CD8-positive, alpha-beta memory T cell (primary cell): ENCODE results near the gene GFM2. TPM values are rescaled to one million over a fixed set of nuclear protein-coding genes. Genes with fewer than 3 reads are reported as not detected.
"Not testable (repeated sequence)": the region's sequence is repeated elsewhere in the genome, so short reads cannot be mapped to it uniquely, and the experiment has no call there.

Experiments
- CTCF ChIA-PET: fragments of 350-600 bp; sonication (Branson Sonifier 250); formaldehyde crosslinking; loops from one replicate; lab custom pipeline; 2021; ENCODE audit warnings: antibody characterized with exemption; lab: Charles Lee
- POLR2A ChIA-PET: fragments of 350-600 bp; sonication (Branson Sonifier 250); formaldehyde crosslinking; loops from one replicate; lab custom pipeline; 2021; ENCODE audit warnings: antibody characterized with exemption; lab: Charles Lee
- DNase-seq, 5 donors: peaks; one replicate each; pipeline versions ENCODE4 v3.0.0 to v3.0.0-alpha.2; 2020 to 2022; ENCODE audit warnings: mixed read lengths in 1 of 5
- H3K27ac ChIP-seq: one replicate; pipeline ENCODE4 v1.7.0; 2013; ENCODE audit warnings: low read depth, mild to moderate bottlenecking, low read length, moderate library complexity
- H3K27me3 ChIP-seq: 2 replicates; pipeline ENCODE4 v1.7.0; 2013; ENCODE audit warnings: low read length, mild to moderate bottlenecking; ENCODE audit not compliant: insufficient read depth, poor library complexity, severe bottlenecking
- H3K36me3 ChIP-seq: 2 replicates; pipeline ENCODE4 v1.7.0; 2013; ENCODE audit warnings: mild to moderate bottlenecking, low read length, moderate library complexity; ENCODE audit not compliant: insufficient read depth
- H3K4me1 ChIP-seq: 2 replicates; pipeline ENCODE4 v1.7.0; 2013; ENCODE audit warnings: mild to moderate bottlenecking, low read length, moderate library complexity; ENCODE audit not compliant: insufficient read depth
- H3K4me3 ChIP-seq: 2 replicates; pipeline ENCODE4 v1.7.0; 2013; ENCODE audit warnings: mild to moderate bottlenecking, low read length
- H3K9me3 ChIP-seq: 2 replicates; pipeline ENCODE4 v1.7.0; 2013; ENCODE audit warnings: mild to moderate bottlenecking, low read length
- H3K27ac Mint-ChIP-seq, 8 donors: one replicate each; pipeline ENCODE4 v1.8.0; 2020 to 2021; ENCODE audit warnings: mixed read lengths in 8 of 8, mild to moderate bottlenecking in 6 of 8, inconsistent platforms in 3 of 8, moderate library complexity in 3 of 8
- H3K27me3 Mint-ChIP-seq, 2 donors: one replicate each; pipeline ENCODE4 v1.8.0; 2020 to 2021; ENCODE audit warnings: mixed read lengths in 2 of 2, mild to moderate bottlenecking in 1 of 2, moderate library complexity in 1 of 2
- H3K36me3 Mint-ChIP-seq, 3 donors: one replicate each; pipeline ENCODE4 v1.8.0; 2020 to 2021; ENCODE audit warnings: mixed read lengths in 3 of 3, inconsistent platforms in 1 of 3, mild to moderate bottlenecking in 1 of 3
- H3K4me1 Mint-ChIP-seq, 3 donors: one replicate each; pipeline ENCODE4 v1.8.0; 2020 to 2021; ENCODE audit warnings: mixed read lengths in 3 of 3, inconsistent platforms in 1 of 3, mild to moderate bottlenecking in 1 of 3
- H3K4me3 Mint-ChIP-seq, 7 donors: one replicate each; pipeline ENCODE4 v1.8.0; 2020 to 2021; ENCODE audit warnings: mixed read lengths in 7 of 7, mild to moderate bottlenecking in 6 of 7, moderate library complexity in 4 of 7, inconsistent platforms in 2 of 7
- H3K9me3 Mint-ChIP-seq, 5 donors: one replicate each; pipeline ENCODE4 v1.8.0; 2020 to 2022; ENCODE audit warnings: mixed read lengths in 5 of 5, mild to moderate bottlenecking in 3 of 5, moderate library complexity in 2 of 5, inconsistent platforms in 1 of 5
- polyA plus RNA-seq: library from polyadenylated mRNA; unstranded; fragments of 300-500 nt; fragmentation: Illumina TruSeq; gene quantifications from one replicate; pipeline ENCODE4 v1.2.3, GENCODE V29; 2021
- total RNA-seq, 2 experiments: library from RNA; stranded (reverse); gene quantifications; one replicate each; pipeline ENCODE4 v1.2.3, GENCODE V29; 2021

The GFM2 gene
- total and polyA plus RNA-seq, 3 experiments from 2014 or later, result 9.1 to 33.9 (median 33.2) TPM

GRCh38 chr5:74762599-74762998 lies 4.3 kb downstream of the GFM2 start:
- Histone ChIP-seq H3K9me3 (no peaks in the 10 kb centered on the region), H3K4me3 (no peak overlapping the region), H3K4me1 (peaks cover 23% of the 10 kb centered on the region), H3K27me3 (no peaks in the 10 kb centered on the region), H3K36me3 (peaks cover 4% of the 10 kb centered on the region), H3K27ac (no peak overlapping the region)
- DNase-seq, result no peak
- CTCF ChIA-PET, result interaction anchor here (1.2 to 1.9 kb wide), 2 partner anchors 16 to 474 kb away, joined by 4 read pairs; partner anchors contain the start of gene ANKRD31
- peak overlapping the region in 1 of 7 donors; percentile 29 for H3K4me3 Mint-ChIP-seq
- POLR2A ChIA-PET, result no interaction called here
- H3K27me3 Mint-ChIP-seq, result no peaks in the 10 kb centered on the region
- H3K36me3 Mint-ChIP-seq, result peaks cover 0 to 61% (median 8%) of the 10 kb centered on the region in 3 donors
- H3K27ac Mint-ChIP-seq, result peak overlapping the region in 2 of 8 donors; percentile 2 to 33
- H3K9me3 Mint-ChIP-seq, result no peaks in the 10 kb centered on the region
- H3K4me1 Mint-ChIP-seq, result peaks cover 35 to 56% (median 52%) of the 10 kb centered on the region in 3 donors

GRCh38 chr5:74761241-74761640 lies 5.7 kb downstream of the GFM2 start:
- no peak overlapping the region for H3K27ac Mint-ChIP-seq
- ChIA-PET CTCF (interaction anchor here (1.1 kb wide), 1 partner anchor 174 kb away, joined by 3 read pairs; no protein-coding TSS in a partner anchor), POLR2A (interaction anchor here (0.6 to 0.8 kb wide), 2 partner anchors 10 to 11 kb away, joined by 3 read pairs; no protein-coding TSS in a partner anchor)
- Histone ChIP-seq H3K27ac (no peak overlapping the region), H3K4me1 (peaks cover 22% of the 10 kb centered on the region), H3K27me3 (no peaks in the 10 kb centered on the region), H3K4me3 (no peak overlapping the region), H3K9me3 (no peaks in the 10 kb centered on the region), H3K36me3 (peaks cover 8% of the 10 kb centered on the region)
- H3K4me3 Mint-ChIP-seq, result peak overlapping the region in 1 of 7 donors; percentile 65
- no peak for DNase-seq
- peaks cover 7 to 59% (median 17%) of the 10 kb centered on the region in 3 donors for H3K36me3 Mint-ChIP-seq
- H3K4me1 Mint-ChIP-seq, result peaks cover 25 to 48% (median 46%) of the 10 kb centered on the region in 3 donors
- peaks cover 0 to 4% (median 0%) of the 10 kb centered on the region in 5 donors for H3K9me3 Mint-ChIP-seq
- no peaks in the 10 kb centered on the region for H3K27me3 Mint-ChIP-seq

DNA sequence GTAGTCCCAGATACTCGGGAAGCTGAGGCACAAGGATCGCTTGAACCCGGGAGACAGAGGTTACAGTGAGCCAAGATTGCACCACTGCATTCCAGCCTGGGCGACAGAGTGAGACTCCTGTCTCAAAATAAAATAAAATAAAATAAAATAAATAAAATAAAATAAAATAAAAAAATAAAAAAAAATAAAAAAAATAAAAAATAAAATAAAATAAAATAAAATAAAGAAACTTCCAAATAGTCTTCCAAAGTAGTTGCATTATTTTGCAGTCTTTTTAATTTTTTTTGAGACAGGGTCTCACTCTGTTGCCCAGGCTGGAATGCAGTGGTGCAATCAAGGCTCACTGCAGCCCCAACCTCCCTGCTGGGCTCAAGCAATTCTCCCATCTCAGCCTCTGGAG lies 18.2 kb downstream of the GFM2 start:
- H3K36me3 Mint-ChIP-seq, result peaks cover 18 to 80% (median 38%) of the 10 kb centered on the region in 3 donors
- H3K9me3 Mint-ChIP-seq, POLR2A ChIA-PET: not testable (repeated sequence)

GRCh38 chr5:74738406-74738805 lies 28.5 kb downstream of the GFM2 start:
- Mint-ChIP-seq H3K27ac (peak overlapping the region in 1 of 8 donors; percentile 36), H3K9me3 (no peaks in the 10 kb centered on the region), H3K4me1 (no peaks in the 10 kb centered on the region), H3K27me3 (no peaks in the 10 kb centered on the region), H3K36me3 (peaks cover 0 to 80% (median 26%) of the 10 kb centered on the region in 3 donors), H3K4me3 (no peak overlapping the region)
- H3K4me1 ChIP-seq, result no peaks in the 10 kb centered on the region
- CTCF ChIA-PET, result no interaction called here
- POLR2A ChIA-PET, result interaction anchor here (0.5 kb wide), 1 partner anchor 41 kb away, joined by 4 read pairs; no protein-coding TSS in a partner anchor
- no peak overlapping the region for H3K27ac ChIP-seq
- no peak for DNase-seq
- peaks cover 31% of the 10 kb centered on the region for H3K36me3 ChIP-seq
- H3K4me3 ChIP-seq, result no peak overlapping the region
- H3K9me3 ChIP-seq, result no peaks in the 10 kb centered on the region
- no peaks in the 10 kb centered on the region for H3K27me3 ChIP-seq

More for the DNA sequence above, 18.2 kb downstream of the GFM2 start:
- CTCF ChIA-PET, H3K9me3 ChIP-seq, H3K27me3 Mint-ChIP-seq, H3K27ac ChIP-seq, H3K4me3 Mint-ChIP-seq, H3K4me3 ChIP-seq, H3K27ac Mint-ChIP-seq, H3K27me3 ChIP-seq, DNase-seq, H3K4me1 ChIP-seq: not testable (repeated sequence)
- H3K4me1 Mint-ChIP-seq, result peaks cover 6 to 10% (median 6%) of the 10 kb centered on the region in 3 donors
- peaks cover 32% of the 10 kb centered on the region for H3K36me3 ChIP-seq

- Mint-ChIP-seq H3K27me3 (no peaks in the 10 kb centered on the region), H3K4me3 (no peak overlapping the region), H3K27ac (peak overlapping the region in 3 of 8 donors; percentile 9 to 57 (median 42)), H3K9me3 (no peaks in the 10 kb centered on the region), H3K4me1 (no peaks in the 10 kb centered on the region), H3K36me3 (peaks cover 0 to 82% (median 26%) of the 10 kb centered on the region in 3 donors)
- Histone ChIP-seq H3K9me3 (no peaks in the 10 kb centered on the region), H3K27me3 (no peaks in the 10 kb centered on the region), H3K4me3 (no peak overlapping the region), H3K27ac (no peak overlapping the region), H3K36me3 (peaks cover 25% of the 10 kb centered on the region), H3K4me1 (no peaks in the 10 kb centered on the region)
- ChIA-PET POLR2A (no interaction called here), CTCF (no interaction called here)
- no peak for DNase-seq
Measured at GRCh38 chr5:74736759-74737158, 30.2 kb downstream of the GFM2 start.

DNA sequence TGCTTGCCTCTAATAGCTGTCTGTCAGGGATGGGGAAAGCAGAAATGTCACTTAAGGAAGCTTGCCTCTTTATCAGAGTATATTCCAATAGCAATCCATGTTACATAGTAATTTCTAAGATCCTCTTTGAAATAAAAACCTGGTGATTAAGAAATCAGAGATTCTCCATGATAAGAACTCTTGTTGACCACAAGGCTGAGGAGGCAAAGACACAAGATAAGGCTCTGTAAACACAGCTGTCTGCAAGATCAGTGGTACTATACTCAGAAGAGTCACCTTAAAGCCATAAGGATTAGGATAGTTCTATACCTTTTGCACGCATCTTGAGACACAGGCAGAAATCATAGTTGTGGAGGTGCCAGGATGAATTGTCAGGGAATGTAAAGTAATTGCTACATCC lies 41.6 kb downstream of the GFM2 start:
- CTCF ChIA-PET, result no interaction called here
- Mint-ChIP-seq H3K4me1 (no peaks in the 10 kb centered on the region), H3K9me3 (no peaks in the 10 kb centered on the region), H3K4me3 (no peak overlapping the region), H3K27me3 (no peaks in the 10 kb centered on the region), H3K36me3 (peaks cover 3 to 76% (median 22%) of the 10 kb centered on the region in 3 donors), H3K27ac (peak overlapping the region in 4 of 8 donors; percentile 16 to 24 (median 18))
- no peaks in the 10 kb centered on the region for H3K27me3 ChIP-seq
- H3K9me3 ChIP-seq, result no peaks in the 10 kb centered on the region
- H3K27ac ChIP-seq, result no peak overlapping the region
- H3K4me3 ChIP-seq, result no peak overlapping the region
- DNase-seq, result no peak
- H3K4me1 ChIP-seq, result no peaks in the 10 kb centered on the region
- H3K36me3 ChIP-seq, result peaks cover 17% of the 10 kb centered on the region
- POLR2A ChIA-PET, result no interaction called here

DNA sequence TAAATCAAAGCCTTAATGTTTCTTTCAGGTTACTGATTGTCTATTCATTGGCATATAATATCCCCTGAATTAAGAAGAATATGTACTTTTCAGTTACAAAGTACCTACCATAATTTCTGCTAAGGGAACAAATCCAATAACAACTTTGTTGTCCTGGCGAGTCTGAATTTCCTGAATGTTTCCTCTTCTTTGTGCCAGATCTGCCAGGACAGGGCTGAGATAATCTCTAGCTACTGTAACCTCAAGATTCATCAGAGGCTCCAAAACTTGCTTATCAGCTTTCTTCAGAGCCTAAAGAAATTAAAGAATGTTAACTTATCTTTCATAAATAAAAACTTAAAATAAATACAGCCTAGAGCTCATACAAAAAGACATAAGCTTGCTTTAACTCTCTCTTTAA lies 44.6 kb downstream of the GFM2 start:
- no peaks in the 10 kb centered on the region for H3K9me3 ChIP-seq
- no peak overlapping the region for H3K4me3 ChIP-seq
- H3K27ac Mint-ChIP-seq, result peak overlapping the region in 1 of 8 donors; percentile 36
- H3K27ac ChIP-seq, result no peak overlapping the region
- peaks cover 26% of the 10 kb centered on the region for H3K36me3 ChIP-seq
- no peaks in the 10 kb centered on the region for H3K9me3 Mint-ChIP-seq
- no peak for DNase-seq
- no peaks in the 10 kb centered on the region for H3K4me1 Mint-ChIP-seq
- no peaks in the 10 kb centered on the region for H3K27me3 ChIP-seq
- CTCF ChIA-PET, result no interaction called here
- H3K4me1 ChIP-seq, result no peaks in the 10 kb centered on the region
- no peaks in the 10 kb centered on the region for H3K27me3 Mint-ChIP-seq
- peaks cover 3 to 82% (median 32%) of the 10 kb centered on the region in 3 donors for H3K36me3 Mint-ChIP-seq
- H3K4me3 Mint-ChIP-seq, result no peak overlapping the region
- POLR2A ChIA-PET, result no interaction called here

GRCh38 chr5:74717596-74717995 lies 49.3 kb downstream of the GFM2 start:
- no peak for DNase-seq
- H3K27ac ChIP-seq, result no peak overlapping the region
- no peak overlapping the region for H3K4me3 Mint-ChIP-seq
- H3K27me3 ChIP-seq, result no peaks in the 10 kb centered on the region
- H3K27me3 Mint-ChIP-seq, result no peaks in the 10 kb centered on the region
- peaks cover 0 to 3% (median 2%) of the 10 kb centered on the region in 3 donors for H3K4me1 Mint-ChIP-seq
- H3K27ac Mint-ChIP-seq, result peak overlapping the region in 3 of 8 donors; percentile 27 to 57 (median 47)
- H3K9me3 Mint-ChIP-seq, result no peaks in the 10 kb centered on the region
- no peak overlapping the region for H3K4me3 ChIP-seq
- H3K36me3 Mint-ChIP-seq, result peaks cover 5 to 76% (median 19%) of the 10 kb centered on the region in 3 donors
- no peaks in the 10 kb centered on the region for H3K4me1 ChIP-seq
- H3K36me3 ChIP-seq, result peaks cover 16% of the 10 kb centered on the region
- ChIA-PET CTCF (no interaction called here), POLR2A (interaction anchor here (0.6 kb wide), 1 partner anchor 15 kb away, joined by 6 read pairs; no protein-coding TSS in a partner anchor)
- no peaks in the 10 kb centered on the region for H3K9me3 ChIP-seq
